OCI-LY7 (cell line): ENCODE measurements around the gene AP1M2.

Experiments used
- EZH2phosphoT487 ChIP-seq: fragments of 200-600 bp; sonication (generic); IDR thresholded peaks from 2 replicates; pipeline ENCODE4 v1.6.1; 2018; ENCODE audit warnings: low read depth, borderline replicate concordance, mild to moderate bottlenecking, mixed run types, antibody characterized with exemption, low read length, moderate library complexity, mixed read lengths
- TF ChIP-seq, protein P1 (sequence below): fragments of 200-600 bp; sonication (generic); conservative IDR thresholded peaks from 2 replicates; pipeline ENCODE4 v1.5.1; 2014; ENCODE audit warnings: mild to moderate bottlenecking, antibody characterized with exemption, low read length, moderate library complexity, mixed read lengths

DNA sequence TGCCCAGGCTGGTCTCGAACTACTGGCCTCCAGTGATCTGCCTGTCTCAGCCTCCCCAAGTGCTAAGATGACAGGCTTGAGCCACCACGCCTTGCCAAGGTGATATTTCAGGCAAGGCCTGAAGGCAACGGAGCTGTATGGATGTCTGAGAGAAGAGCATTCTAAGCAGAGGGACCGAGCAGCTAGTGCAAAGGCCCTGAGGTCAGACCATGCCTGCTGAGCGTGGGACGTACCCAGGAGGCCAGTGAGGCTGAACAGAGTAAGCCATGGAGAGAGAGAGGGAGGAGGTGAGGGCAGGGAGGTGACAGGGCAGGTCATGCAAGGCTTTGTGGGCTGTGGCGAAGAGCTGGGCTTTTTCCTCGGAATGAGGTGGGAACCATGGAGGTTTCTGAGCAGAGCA is 34.9 kb upstream of the AP1M2 start:
- TF ChIP-seq, protein P1, sequence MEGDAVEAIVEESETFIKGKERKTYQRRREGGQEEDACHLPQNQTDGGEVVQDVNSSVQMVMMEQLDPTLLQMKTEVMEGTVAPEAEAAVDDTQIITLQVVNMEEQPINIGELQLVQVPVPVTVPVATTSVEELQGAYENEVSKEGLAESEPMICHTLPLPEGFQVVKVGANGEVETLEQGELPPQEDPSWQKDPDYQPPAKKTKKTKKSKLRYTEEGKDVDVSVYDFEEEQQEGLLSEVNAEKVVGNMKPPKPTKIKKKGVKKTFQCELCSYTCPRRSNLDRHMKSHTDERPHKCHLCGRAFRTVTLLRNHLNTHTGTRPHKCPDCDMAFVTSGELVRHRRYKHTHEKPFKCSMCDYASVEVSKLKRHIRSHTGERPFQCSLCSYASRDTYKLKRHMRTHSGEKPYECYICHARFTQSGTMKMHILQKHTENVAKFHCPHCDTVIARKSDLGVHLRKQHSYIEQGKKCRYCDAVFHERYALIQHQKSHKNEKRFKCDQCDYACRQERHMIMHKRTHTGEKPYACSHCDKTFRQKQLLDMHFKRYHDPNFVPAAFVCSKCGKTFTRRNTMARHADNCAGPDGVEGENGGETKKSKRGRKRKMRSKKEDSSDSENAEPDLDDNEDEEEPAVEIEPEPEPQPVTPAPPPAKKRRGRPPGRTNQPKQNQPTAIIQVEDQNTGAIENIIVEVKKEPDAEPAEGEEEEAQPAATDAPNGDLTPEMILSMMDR = no peak
- no peak for TF ChIP-seq EZH2phosphoT487
